Calu3 (cell line): ENCODE measurements around the gene TTLL8. TPM values are rescaled to one million over a fixed set of nuclear protein-coding genes. Genes with fewer than 3 reads are reported as not detected.
"Not testable (repeated sequence)": the region's sequence is repeated elsewhere in the genome, so short reads cannot be mapped to it uniquely, and the experiment has no call there.

Source experiments
- BruUV-seq: library from RNA; stranded (reverse); fragments of 400-500 nt; replicated peaks from 2 replicates; lab custom pipeline; 2021; lab: Mats Ljungman, UMichigan
- CTCF ChIA-PET: fragments of 300-600 bp; sonication (Branson Sonifier 250); formaldehyde crosslinking; loops from one replicate; lab custom pipeline; 2022; ENCODE audit warnings: antibody characterized with exemption; lab: Charles Lee
- DNase-seq: peaks from one replicate; pipeline ENCODE4 v3.0.0; 2022
- H3K27ac Mint-ChIP-seq: one replicate; pipeline ENCODE4 v1.8.0; 2022; ENCODE audit warnings: mixed read lengths; ENCODE audit not compliant: unreplicated experiment
- H3K27me3 Mint-ChIP-seq: one replicate; pipeline ENCODE4 v1.8.0; 2022; ENCODE audit warnings: mixed read lengths; ENCODE audit not compliant: unreplicated experiment
- H3K36me3 Mint-ChIP-seq: one replicate; pipeline ENCODE4 v1.8.0; 2022; ENCODE audit warnings: mild to moderate bottlenecking, moderate library complexity, mixed read lengths; ENCODE audit not compliant: insufficient read depth, unreplicated experiment
- H3K4me1 Mint-ChIP-seq: one replicate; pipeline ENCODE4 v1.8.0; 2022; ENCODE audit warnings: mild to moderate bottlenecking, low read depth, mixed read lengths; ENCODE audit not compliant: unreplicated experiment
- H3K4me3 Mint-ChIP-seq: one replicate; pipeline ENCODE4 v1.8.0; 2022; ENCODE audit warnings: mild to moderate bottlenecking, low read depth, moderate library complexity, mixed read lengths; ENCODE audit not compliant: unreplicated experiment
- H3K9me3 Mint-ChIP-seq: one replicate; pipeline ENCODE4 v1.8.0; 2022; ENCODE audit warnings: low read depth, mixed read lengths; ENCODE audit not compliant: unreplicated experiment
- CTCF ChIP-seq: fragments of 200-600 bp; IDR thresholded peaks from one replicate; pipeline ENCODE4 v1.8.0; 2022; ENCODE audit warnings: antibody characterized with exemption; ENCODE audit not compliant: unreplicated experiment
- intact Hi-C: fragments of 100-400 bp; cut with micrococcal nuclease; formaldehyde crosslinking; loops from one replicate; pipeline ENCODE4 v1.10.0; 2022; ENCODE audit not compliant: unreplicated experiment
- total RNA-seq: library from RNA; stranded (reverse); gene quantifications from 2 replicates; pipeline ENCODE4 v1.2.3, GENCODE V29; 2022

The TTLL8 gene
- total RNA-seq, 1 experiment from 2014 or later: not detected

GRCh38 chr22:50088096-50088495 is 30.0 kb upstream of the TTLL8 start:
- no peak for TF ChIP-seq CTCF
- no peak overlapping the region for H3K27ac Mint-ChIP-seq
- CTCF ChIA-PET: interaction anchor here (0.7 kb wide), 1 partner anchor 58 kb away, joined by 3 read pairs; no protein-coding TSS in a partner anchor

DNA sequence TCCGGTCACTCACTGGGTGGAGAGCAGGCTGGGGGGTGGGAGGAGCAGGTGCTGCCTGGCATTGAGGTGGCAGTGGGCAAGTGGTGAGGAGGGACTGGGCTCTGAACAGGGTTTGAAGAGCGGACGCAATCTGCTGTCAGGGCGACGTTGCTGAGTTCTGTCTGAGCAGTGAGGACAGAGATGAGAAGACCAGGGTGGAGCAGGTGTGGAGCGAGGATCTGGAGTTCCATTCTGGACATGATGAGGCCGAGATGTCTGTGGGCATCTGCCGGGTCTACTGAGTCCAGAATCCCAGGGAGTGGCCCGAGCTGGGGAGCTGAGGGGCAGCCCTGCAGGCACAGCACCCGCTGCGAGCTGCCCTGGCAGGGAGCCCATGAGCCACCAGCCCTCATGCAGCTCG is 29.5 kb upstream of the TTLL8 start:
- no TSS peak for BruUV-seq
- Mint-ChIP-seq H3K4me3 (no peak overlapping the region), H3K9me3 (peaks cover 7% of the 10 kb centered on the region), H3K4me1 (peaks cover 11% of the 10 kb centered on the region), H3K27ac (no peak overlapping the region), H3K36me3 (peaks cover 4% of the 10 kb centered on the region), H3K27me3 (peaks cover 38% of the 10 kb centered on the region)
- intact Hi-C loops: no loop called here
- CTCF ChIA-PET: interaction anchor here (0.7 kb wide), 1 partner anchor 57 kb away, joined by 3 read pairs; no protein-coding TSS in a partner anchor
- no peak for TF ChIP-seq CTCF
- no peak for DNase-seq

More at GRCh38 chr22:50088096-50088495, 30.0 kb upstream of the TTLL8 start:
- peaks cover 2% of the 10 kb centered on the region for H3K36me3 Mint-ChIP-seq
- peaks cover 34% of the 10 kb centered on the region for H3K27me3 Mint-ChIP-seq
- no peak for DNase-seq
- intact Hi-C loops: no loop called here
- H3K4me1 Mint-ChIP-seq: peaks cover 7% of the 10 kb centered on the region
- peaks cover 7% of the 10 kb centered on the region for H3K9me3 Mint-ChIP-seq
- no peak overlapping the region for H3K4me3 Mint-ChIP-seq
- no TSS peak for BruUV-seq

DNA sequence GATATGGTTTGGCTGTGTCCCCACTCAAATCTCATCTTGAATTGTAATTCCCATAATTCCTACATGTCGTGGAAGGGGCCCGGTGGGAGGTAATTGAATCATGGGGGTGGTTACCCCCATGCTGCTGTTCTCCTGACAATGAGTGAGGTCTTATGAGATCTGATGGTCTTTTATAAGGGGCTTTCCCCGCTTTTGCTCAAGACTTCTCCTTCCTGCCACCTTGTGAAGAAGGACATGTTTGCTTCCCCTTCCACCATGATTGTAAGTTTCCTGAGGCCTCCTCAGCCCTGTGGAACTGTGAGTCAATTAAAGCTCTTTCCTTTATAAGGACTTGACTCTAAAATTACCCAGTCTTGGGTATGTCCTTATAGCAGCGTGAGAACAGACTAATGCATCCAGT is 28.9 kb upstream of the TTLL8 start:
- CTCF ChIA-PET, intact Hi-C loops, DNase-seq, H3K4me3 Mint-ChIP-seq, H3K27ac Mint-ChIP-seq, H3K36me3 Mint-ChIP-seq, BruUV-seq, H3K9me3 Mint-ChIP-seq: not testable (repeated sequence)
- Mint-ChIP-seq H3K27me3 (peaks cover 39% of the 10 kb centered on the region), H3K4me1 (peaks cover 11% of the 10 kb centered on the region)

GRCh38 chr22:50086526-50086925 is 28.4 kb upstream of the TTLL8 start:
- Mint-ChIP-seq H3K36me3 (peaks cover 4% of the 10 kb centered on the region), H3K4me3 (no peak overlapping the region), H3K9me3 (peaks cover 7% of the 10 kb centered on the region), H3K4me1 (peaks cover 11% of the 10 kb centered on the region), H3K27ac (no peak overlapping the region), H3K27me3 (peaks cover 39% of the 10 kb centered on the region)
- CTCF ChIA-PET: no interaction called here
- intact Hi-C loops: no loop called here
- no peak for TF ChIP-seq CTCF
- BruUV-seq: no TSS peak
- DNase-seq: no peak

- TF ChIP-seq CTCF: no peak
- H3K9me3 Mint-ChIP-seq: peaks cover 5% of the 10 kb centered on the region
- no TSS peak for BruUV-seq
- no peak within 1 kb of the TSS for H3K27ac Mint-ChIP-seq
- H3K4me1 Mint-ChIP-seq: peaks cover 11% of the 10 kb centered on the region
- no peak for DNase-seq
- no peak within 1 kb of the TSS for H3K4me3 Mint-ChIP-seq
- intact Hi-C loops: no loop called here
- CTCF ChIA-PET: no interaction called here
- peaks cover 39% of the 10 kb centered on the region for H3K27me3 Mint-ChIP-seq
- peaks cover 4% of the 10 kb centered on the region for H3K36me3 Mint-ChIP-seq
These were observed 27.3 kb upstream of the TTLL8 start, which contains the start of gene MLC1 for GRCh38 chr22:50085211-50085972. MLC1 (minus strand) TSS chr22:50085426; CDS start chr22:50084902, 524 bp downstream.
